ENCODE data around the gene PRLR. TPM values are rescaled to one million over a fixed set of nuclear protein-coding genes. Genes with fewer than 3 reads are reported as not detected.

The PRLR gene
- total and polyA plus RNA-seq, 10 of the 15 experiments (the other 5 are each of a cell fraction or from before 2014, with no cell fraction given): 0.03 to 8.1 (median 0.20) TPM

GRCh38 chr5:35096216-35096615 is 134.1 kb downstream of the PRLR start:
- no TSS peak for BruUV-seq (replicated peaks)
- Histone ChIP-seq H3K27ac (ENCODE audit: control insufficient read depth, insufficient read depth) (no peak overlapping the region), H3K9me3 (replicated peaks; ENCODE audit: control insufficient read depth, insufficient read depth, low read length) (no peaks in the 10 kb centered on the region), H3K9ac (ENCODE audit: control insufficient read depth, insufficient read depth, low read length) (no peak overlapping the region), H3K79me2 (ENCODE audit: control insufficient read depth, insufficient read depth, low read length) (no peaks in the 10 kb centered on the region), H4K20me1 (ENCODE audit: control insufficient read depth, insufficient read depth) (no peaks in the 10 kb centered on the region), H3K4me1 (ENCODE audit: control insufficient read depth, insufficient read depth, low read length) (no peaks in the 10 kb centered on the region), H3K36me3 (ENCODE audit: control insufficient read depth in 2 of 2, insufficient read depth in 2 of 2, low read length in 1 of 2) (no peaks in the 10 kb centered on the region; a peak in 1 of 4 replicates), H3K4me2 (ENCODE audit: control insufficient read depth, insufficient read depth) (no peak overlapping the region), H2AFZ (ENCODE audit: control insufficient read depth, low read depth, low read length) (no peak overlapping the region), H3K27me3 (replicated peaks in 1 of 2; ENCODE audit: control insufficient read depth in 2 of 2, insufficient read depth in 2 of 2, low read length in 1 of 2) (no peaks in the 10 kb centered on the region), H3K4me3 (no peak overlapping the region)
- TF ChIP-seq EED (IDR thresholded peaks at IDR 0.05; ENCODE audit: low read depth): no peak
- TF ChIP-seq ZZZ3 (IDR thresholded peaks at IDR 0.05; ENCODE audit: control insufficient read depth, insufficient read length, low read depth): no peak
- TF ChIP-seq TBL1XR1 (IDR thresholded peaks at IDR 0.05; ENCODE audit: low read depth, low read length): no peak
- TF ChIP-seq CUX1 (IDR thresholded peaks at IDR 0.05; ENCODE audit: insufficient replicate concordance, low read depth, low read length): no peak
- TF ChIP-seq YBX1 (IDR thresholded peaks at IDR 0.05): no peak
- 32% methylated on average over 3 of the region's 3 CpGs for WGBS (ENCODE audit: insufficient coverage, insufficient replicate concordance, low lambda C conversion rate, missing lambda C conversion rate)
- ChIA-PET POLR2A (interaction anchor here (1.0 to 1.4 kb wide), 2 partner anchors 22 to 107 kb away, joined by 3 to 5 read pairs; no protein-coding TSS in a partner anchor), RAD21 (ENCODE audit: unreplicated experiment) (interaction anchor here (0.8 to 2.6 kb wide), 2 partner anchors 57 to 117 kb away, joined by 3 to 11 read pairs; no protein-coding TSS in a partner anchor), CTCF (interaction anchor here (0.9 to 1.6 kb wide), 3 partner anchors 87 to 547 kb away, joined by 3 to 5 read pairs (median 3); no protein-coding TSS in a partner anchor), SMC1A (ENCODE audit: uncharacterized antibody, unreplicated experiment) (interaction anchor here (0.6 to 3.4 kb wide), 8 partner anchors 61 to 668 kb away, joined by 3 to 17 read pairs (median 4); no protein-coding TSS in a partner anchor)
- ATAC-seq (peak; percentile 12; the same call in 2 of the 3 replicates), DNase-seq (ENCODE audit: low read depth, low spot score) (no peak), FAIRE-seq (no peak)
- in situ Hi-C loops (cut with MboI): no loop called here
- intact Hi-C loops (cut with micrococcal nuclease; ENCODE audit: unreplicated experiment): no loop called here
